SU-DHL-6 (cell line): ENCODE results near the gene ATXN7.

Source experiments
- H2AFZ ChIP-seq: fragments of 200-600 bp; sonication (generic); 2 replicates; pipeline ENCODE4 v1.6.1; 2014; ENCODE audit warnings: low read depth, mild to moderate bottlenecking, moderate library complexity, mixed read lengths, antibody characterized with exemption, low read length; ENCODE audit not compliant: severe bottlenecking
- H3F3A ChIP-seq: fragments of 200-600 bp; shearing (Covaris generic); 2 replicates; pipeline ENCODE4 v1.6.0; 2016; ENCODE audit warnings: antibody characterized with exemption, mild to moderate bottlenecking; ENCODE audit not compliant: insufficient read depth
- H3K27ac ChIP-seq: fragments of 200-600 bp; sonication (generic); 2 replicates; pipeline ENCODE4 v1.5.1; 2016; ENCODE audit warnings: low read depth, mild to moderate bottlenecking, low read length, moderate library complexity, mixed read lengths
- H3K27me3 ChIP-seq: fragments of 200-600 bp; sonication (generic), shearing (Covaris generic); 2 replicates; pipeline ENCODE4 v1.6.0; 2014; ENCODE audit warnings: mild to moderate bottlenecking, low read length
- H3K36me3 ChIP-seq: fragments of 200-600 bp; sonication (generic); 2 replicates; pipeline ENCODE4 v1.6.1; 2014; ENCODE audit warnings: mild to moderate bottlenecking, low read length, mixed read lengths
- H3K4me2 ChIP-seq: fragments of 300-600, 200-600 bp; shearing (Covaris generic), sonication (generic); 2 replicates; pipeline ENCODE4 v1.6.0; 2014; ENCODE audit warnings: low read length, low read depth, mild to moderate bottlenecking; ENCODE audit not compliant: poor library complexity, severe bottlenecking
- H3K4me3 ChIP-seq: fragments of 200-600 bp; sonication (generic); 2 replicates; pipeline ENCODE4 v1.5.1; 2014; ENCODE audit warnings: antibody characterized with exemption, low read length, mild to moderate bottlenecking, mixed read lengths; ENCODE audit not compliant: insufficient read depth, poor library complexity, severe bottlenecking
- H3K79me2 ChIP-seq: fragments of 200-600 bp; sonication (generic); 2 replicates; pipeline ENCODE4 v1.6.1; 2014; ENCODE audit warnings: mild to moderate bottlenecking, low read length, moderate library complexity; ENCODE audit not compliant: insufficient read depth
- H3K9ac ChIP-seq: fragments of 200-600 bp; sonication (generic); 2 replicates; pipeline ENCODE4 v1.7.0; 2014; ENCODE audit warnings: mild to moderate bottlenecking, low read length
- H3K9me2 ChIP-seq: fragments of 200-600 bp; sonication (generic); replicated peaks from 2 replicates; pipeline ENCODE4 v1.6.1; 2014; ENCODE audit warnings: low read length; ENCODE audit not compliant: insufficient read depth
- H3K9me3 ChIP-seq: fragments of 200-600 bp; sonication (generic); 2 replicates; pipeline ENCODE4 v1.6.1; 2014; ENCODE audit warnings: low read length, mixed read lengths; ENCODE audit not compliant: insufficient read depth
- H4K20me1 ChIP-seq: fragments of 200-600 bp; sonication (generic); 2 replicates; pipeline ENCODE4 v1.6.1; 2014; ENCODE audit warnings: low read depth, mild to moderate bottlenecking, antibody characterized with exemption, low read length, moderate library complexity, mixed read lengths
- EZH2phosphoT487 ChIP-seq: fragments of 200-600 bp; sonication (generic), shearing (Covaris generic); conservative IDR thresholded peaks from 2 replicates; pipeline ENCODE4 v1.6.1; 2018; ENCODE audit warnings: mild to moderate bottlenecking, antibody characterized with exemption, low read length, moderate library complexity, mixed read lengths
- TF ChIP-seq, protein P1 (sequence below): fragments of 200-600 bp; sonication (generic); IDR thresholded peaks from one replicate; pipeline ENCODE4 v1.5.1; 2017; ENCODE audit warnings: antibody characterized with exemption, mild to moderate bottlenecking, low read length, moderate library complexity; ENCODE audit not compliant: insufficient read depth, poor library complexity, severe bottlenecking

Gene ATXN7

DNA sequence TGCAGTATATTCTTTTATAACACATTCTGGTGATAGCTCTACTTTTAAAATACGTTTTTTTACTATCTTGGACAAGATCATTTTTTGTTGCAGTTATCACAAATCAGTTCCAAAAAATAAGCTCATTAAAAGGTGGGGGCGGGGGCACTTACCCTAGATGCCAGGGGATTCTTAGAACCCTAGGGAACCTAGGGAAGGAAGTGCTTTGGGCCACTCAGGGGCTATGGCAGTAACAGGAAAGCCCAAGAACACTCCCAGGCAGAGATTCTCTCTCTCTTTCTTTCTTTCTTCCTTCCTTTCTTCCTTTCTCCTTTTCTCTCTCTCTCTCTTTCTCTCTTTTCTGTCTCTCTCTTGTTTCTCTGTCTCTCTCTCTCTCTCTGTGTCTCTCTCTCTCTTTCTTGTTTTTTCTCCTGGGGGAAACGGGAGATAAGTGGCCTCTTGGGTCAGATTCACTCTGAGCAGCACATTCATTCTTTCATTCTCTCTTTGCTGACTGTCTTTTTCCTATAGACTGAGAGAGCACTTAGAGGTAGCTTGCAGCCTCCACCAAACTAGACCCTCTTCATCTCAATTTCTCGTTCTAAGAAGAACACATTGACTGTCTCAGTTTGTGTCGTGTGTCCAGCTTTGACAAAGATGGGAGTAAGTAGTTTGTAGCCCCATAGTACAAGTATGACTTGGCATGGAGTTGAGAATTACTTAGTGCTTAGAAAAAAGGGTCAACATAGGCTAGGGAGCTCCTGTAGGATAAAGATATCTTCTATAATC, 31.9 kb downstream of the ATXN7 start:
- H3K36me3 ChIP-seq: peaks cover 14% of the 10 kb centered on the region; the same call in 1 of the 2 replicates
- peaks cover 46% of the 10 kb centered on the region for H3K79me2 ChIP-seq
- no peaks in the 10 kb centered on the region for H4K20me1 ChIP-seq
- no peaks in the 10 kb centered on the region for H3K27me3 ChIP-seq
- H2AFZ ChIP-seq: no peak overlapping the region
- H3K9ac ChIP-seq: no peak overlapping the region
- TF ChIP-seq EZH2phosphoT487: no peak
- TF ChIP-seq, protein P1, sequence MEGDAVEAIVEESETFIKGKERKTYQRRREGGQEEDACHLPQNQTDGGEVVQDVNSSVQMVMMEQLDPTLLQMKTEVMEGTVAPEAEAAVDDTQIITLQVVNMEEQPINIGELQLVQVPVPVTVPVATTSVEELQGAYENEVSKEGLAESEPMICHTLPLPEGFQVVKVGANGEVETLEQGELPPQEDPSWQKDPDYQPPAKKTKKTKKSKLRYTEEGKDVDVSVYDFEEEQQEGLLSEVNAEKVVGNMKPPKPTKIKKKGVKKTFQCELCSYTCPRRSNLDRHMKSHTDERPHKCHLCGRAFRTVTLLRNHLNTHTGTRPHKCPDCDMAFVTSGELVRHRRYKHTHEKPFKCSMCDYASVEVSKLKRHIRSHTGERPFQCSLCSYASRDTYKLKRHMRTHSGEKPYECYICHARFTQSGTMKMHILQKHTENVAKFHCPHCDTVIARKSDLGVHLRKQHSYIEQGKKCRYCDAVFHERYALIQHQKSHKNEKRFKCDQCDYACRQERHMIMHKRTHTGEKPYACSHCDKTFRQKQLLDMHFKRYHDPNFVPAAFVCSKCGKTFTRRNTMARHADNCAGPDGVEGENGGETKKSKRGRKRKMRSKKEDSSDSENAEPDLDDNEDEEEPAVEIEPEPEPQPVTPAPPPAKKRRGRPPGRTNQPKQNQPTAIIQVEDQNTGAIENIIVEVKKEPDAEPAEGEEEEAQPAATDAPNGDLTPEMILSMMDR: no peak
- no peak overlapping the region for H3K4me2 ChIP-seq
- H3K27ac ChIP-seq: no peak overlapping the region
- no peaks in the 10 kb centered on the region for H3F3A ChIP-seq
- no peak overlapping the region for H3K4me3 ChIP-seq
- no peaks in the 10 kb centered on the region for H3K9me3 ChIP-seq
- no peaks in the 10 kb centered on the region for H3K9me2 ChIP-seq

DNA sequence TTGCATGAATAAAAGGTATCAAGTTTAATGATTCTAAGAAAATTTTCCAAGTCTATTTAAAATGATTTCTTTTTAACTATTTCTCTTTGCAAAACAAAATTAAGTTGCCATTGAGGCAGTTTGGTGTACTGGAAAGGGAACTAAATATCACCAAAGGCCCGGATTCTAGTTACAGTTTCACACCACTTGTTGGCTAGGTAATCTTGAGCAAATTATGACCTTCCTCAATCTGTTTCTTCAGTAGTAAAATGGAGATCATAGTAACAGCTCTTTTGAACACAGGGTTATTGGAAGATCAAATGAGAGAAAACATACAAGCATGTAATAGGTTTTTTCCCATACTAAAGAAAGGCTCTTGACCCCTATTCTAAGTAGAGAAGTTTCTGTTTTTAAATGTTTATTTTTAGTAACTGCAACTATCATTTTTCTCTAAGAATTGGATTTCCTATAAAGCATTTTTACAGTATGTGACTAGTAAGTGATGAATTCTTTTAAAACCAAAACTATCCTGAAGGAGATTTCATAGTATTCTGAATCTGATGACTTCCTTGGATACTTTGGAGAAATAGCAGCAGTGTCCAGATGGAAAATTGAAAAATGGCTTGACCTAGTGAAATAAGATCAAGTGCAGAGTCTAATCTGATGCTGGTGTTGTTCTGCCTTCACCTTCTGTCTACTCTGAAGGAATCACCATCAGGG, 32.8 kb downstream of the ATXN7 start:
- H3K9me2 ChIP-seq: no peaks in the 10 kb centered on the region
- no peak overlapping the region for H3K9ac ChIP-seq
- H2AFZ ChIP-seq: no peak overlapping the region
- no peak overlapping the region for H3K27ac ChIP-seq
- no peaks in the 10 kb centered on the region for H3K9me3 ChIP-seq
- peaks cover 21% of the 10 kb centered on the region for H3K36me3 ChIP-seq
- no peaks in the 10 kb centered on the region for H3K27me3 ChIP-seq
- H3K79me2 ChIP-seq: peaks cover 51% of the 10 kb centered on the region
- no peak overlapping the region for H3K4me3 ChIP-seq
- TF ChIP-seq, protein P1: no peak
- no peak for TF ChIP-seq EZH2phosphoT487
- H4K20me1 ChIP-seq: no peaks in the 10 kb centered on the region
- no peaks in the 10 kb centered on the region for H3F3A ChIP-seq
- no peak overlapping the region for H3K4me2 ChIP-seq

DNA sequence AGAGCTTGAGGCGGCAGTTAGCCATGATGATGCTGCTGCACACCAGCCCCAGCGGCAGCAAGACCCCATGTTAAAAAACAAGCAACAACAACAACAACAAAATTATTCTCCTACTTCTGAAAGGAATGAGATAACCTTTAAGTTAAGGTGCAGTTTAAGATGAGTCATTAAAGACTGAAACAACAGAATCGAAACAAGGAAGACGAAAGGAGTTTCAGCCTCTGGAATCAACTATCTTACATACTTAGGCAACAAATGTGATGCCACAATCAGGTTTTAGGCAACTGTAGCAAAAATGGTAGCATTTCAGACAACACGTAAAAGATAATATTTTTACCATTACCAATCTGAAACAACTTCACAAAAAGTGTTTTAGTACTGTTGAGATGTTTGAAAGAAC, 36.3 kb downstream of the ATXN7 start:
- Histone ChIP-seq H3K27me3 (no peaks in the 10 kb centered on the region), H3K4me3 (no peak overlapping the region), H3K9me2 (no peaks in the 10 kb centered on the region), H3K27ac (no peak overlapping the region), H3F3A (no peaks in the 10 kb centered on the region), H3K9ac (no peak overlapping the region), H3K4me2 (no peak overlapping the region), H4K20me1 (peaks cover 3% of the 10 kb centered on the region; the same call in 1 of the 2 replicates), H3K9me3 (no peaks in the 10 kb centered on the region), H3K79me2 (peaks cover 19% of the 10 kb centered on the region; the same call in 1 of the 2 replicates), H2AFZ (no peak overlapping the region), H3K36me3 (peaks cover 25% of the 10 kb centered on the region)
- TF ChIP-seq, protein P1: no peak
- no peak for TF ChIP-seq EZH2phosphoT487
